KOPT-K1 (cell line): Measurements from ENCODE around the gene HRH3.
A peak's percentile ranks its signal among the peaks of the same experiment; 100 is the strongest.

ENCODE experiments used
- H3K27ac ChIP-seq: fragments of 200-600 bp; sonication (generic); 2 replicates; pipeline ENCODE4 v1.5.1; 2016; ENCODE audit warnings: antibody characterized with exemption, mild to moderate bottlenecking, low read depth, low read length; ENCODE audit not compliant: poor library complexity, severe bottlenecking
- H3K36me3 ChIP-seq: fragments of 200-600 bp; sonication (generic); 2 replicates; pipeline ENCODE4 v1.5.1; 2017; ENCODE audit warnings: antibody characterized with exemption, mild to moderate bottlenecking, low read length, moderate library complexity; ENCODE audit not compliant: insufficient read depth
- H3K9me3 ChIP-seq: fragments of 200-600 bp; sonication (generic); 2 replicates; pipeline ENCODE4 v1.5.1; 2017; ENCODE audit warnings: antibody characterized with exemption, low read length, mild to moderate bottlenecking; ENCODE audit not compliant: insufficient read depth, poor library complexity, severe bottlenecking

The HRH3 gene

GRCh38 chr20:62252342-62252966 lies 32.4 kb upstream of the HRH3 start:
- no peak overlapping the region for H3K27ac ChIP-seq

DNA sequence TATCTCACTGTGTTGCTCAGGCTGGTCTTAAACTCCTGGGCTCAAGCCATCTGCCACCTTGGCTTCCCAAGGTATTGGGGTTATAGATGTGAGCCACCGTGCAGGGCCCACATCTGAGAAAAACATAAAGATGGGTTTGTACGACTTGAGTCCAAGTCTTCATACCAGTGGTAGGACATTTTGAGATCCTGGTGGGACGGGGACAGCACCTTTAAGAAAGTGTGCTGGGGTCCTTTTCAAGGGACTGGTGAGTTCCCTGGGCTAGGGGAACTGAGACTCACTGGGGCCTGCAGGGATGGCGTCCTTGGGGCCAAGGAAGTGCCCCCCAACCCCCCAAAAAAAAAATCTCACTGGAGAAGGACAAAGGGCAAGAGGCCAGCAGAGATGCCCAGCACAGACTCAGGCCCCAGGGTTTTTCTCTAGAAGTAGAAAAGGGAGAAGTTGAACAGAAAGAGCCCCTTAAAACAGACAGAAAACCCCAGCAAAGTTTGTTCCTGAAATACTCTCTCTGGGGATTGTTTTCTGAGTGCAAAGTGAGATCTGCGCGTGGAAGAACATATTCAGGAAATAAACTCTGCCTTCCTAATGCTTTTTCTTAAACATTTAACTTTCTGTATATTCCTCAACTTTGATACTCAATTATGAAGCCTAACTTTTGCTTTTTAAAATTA lies 28.9 kb upstream of the HRH3 start:
- no peaks in the 10 kb centered on the region for H3K9me3 ChIP-seq

More at GRCh38 chr20:62252342-62252966, 32.4 kb upstream of the HRH3 start:
- no peaks in the 10 kb centered on the region for H3K36me3 ChIP-seq
- no peaks in the 10 kb centered on the region for H3K9me3 ChIP-seq

GRCh38 chr20:62246872-62247652 lies 27.0 kb upstream of the HRH3 start:
- H3K36me3 ChIP-seq = peaks cover 10% of the 10 kb centered on the region; the same call in 1 of the 2 replicates
- H3K9me3 ChIP-seq = no peaks in the 10 kb centered on the region
- H3K27ac ChIP-seq = no peak overlapping the region

More for the DNA sequence above, 28.9 kb upstream of the HRH3 start:
- Histone ChIP-seq H3K36me3 (no peaks in the 10 kb centered on the region; the same call in 1 of the 2 replicates), H3K27ac (no peak overlapping the region)

DNA sequence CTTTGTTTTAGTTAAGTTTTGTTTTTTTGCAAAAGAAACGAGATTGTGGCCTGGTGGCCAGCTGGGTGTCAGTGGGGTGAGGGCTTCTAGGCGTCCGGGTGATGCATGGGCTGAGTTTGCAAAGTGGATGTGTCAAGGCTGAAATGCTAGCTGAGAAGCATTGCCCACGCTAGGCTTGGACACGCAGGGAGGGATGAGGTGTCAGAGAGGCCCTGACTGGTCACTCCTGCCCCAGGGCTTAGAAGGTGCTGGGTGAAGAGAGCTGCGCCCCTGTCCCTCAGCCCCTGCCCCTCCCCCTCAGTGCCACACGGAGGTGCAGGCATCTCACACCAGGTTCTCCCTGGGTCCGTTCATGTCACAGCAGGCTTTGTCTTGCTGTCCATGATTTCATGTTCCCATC lies 26.4 kb upstream of the HRH3 start:
- H3K27ac ChIP-seq = no peak overlapping the region
- H3K9me3 ChIP-seq = no peaks in the 10 kb centered on the region
- peaks cover 10% of the 10 kb centered on the region; the same call in 1 of the 2 replicates for H3K36me3 ChIP-seq

DNA sequence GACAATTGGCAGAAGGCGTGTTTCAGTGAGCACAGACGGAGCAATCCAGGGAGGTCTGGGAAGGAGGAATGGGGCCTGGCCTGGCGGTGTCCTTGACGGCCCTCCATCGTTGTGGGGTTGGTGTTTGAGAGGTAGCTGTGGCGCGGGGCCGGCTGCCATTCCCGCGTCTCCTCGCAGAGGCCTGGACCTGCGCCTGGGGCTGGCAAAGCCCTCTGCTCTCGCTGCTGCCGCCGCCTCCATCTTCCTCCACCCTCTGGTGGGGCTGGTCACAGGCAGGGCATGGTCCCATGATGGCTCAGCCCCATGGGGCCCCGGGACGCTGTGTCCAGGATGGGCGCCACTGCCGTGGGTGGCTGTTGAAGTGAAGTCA lies 25.8 kb upstream of the HRH3 start:
- no peaks in the 10 kb centered on the region for H3K9me3 ChIP-seq

DNA sequence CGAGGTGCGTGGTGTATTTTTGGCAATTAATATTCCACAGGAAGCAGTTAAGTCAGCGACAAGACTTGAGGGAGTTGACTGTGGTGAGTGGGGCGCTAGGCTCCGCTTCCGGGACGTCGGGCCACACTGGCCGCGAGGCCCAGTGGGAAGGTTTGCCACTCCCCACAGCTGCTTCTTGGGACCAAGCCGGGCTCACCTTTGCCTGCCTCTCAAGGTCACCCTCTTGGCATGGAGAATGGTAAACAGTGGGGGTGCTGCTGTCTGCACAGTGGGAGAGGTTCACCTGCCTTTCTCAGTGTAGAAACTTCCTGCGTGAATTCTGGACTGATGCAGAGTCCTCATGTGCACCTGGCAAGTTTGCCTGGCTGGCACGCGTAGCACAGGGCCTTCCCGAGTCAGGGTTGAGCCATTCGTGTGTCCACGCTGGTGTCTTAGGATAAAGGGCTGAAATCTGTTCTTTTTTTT lies 24.6 kb upstream of the HRH3 start:
- H3K36me3 ChIP-seq = peaks cover 10% of the 10 kb centered on the region; the same call in 1 of the 2 replicates
- no peak overlapping the region for H3K27ac ChIP-seq

More for the DNA sequence above, 25.8 kb upstream of the HRH3 start:
- Histone ChIP-seq H3K27ac (no peak overlapping the region), H3K36me3 (peaks cover 10% of the 10 kb centered on the region; the same call in 1 of the 2 replicates)

GRCh38 chr20:62243906-62244515 lies 23.9 kb upstream of the HRH3 start:
- H3K9me3 ChIP-seq = no peaks in the 10 kb centered on the region
- no peak overlapping the region for H3K27ac ChIP-seq
- H3K36me3 ChIP-seq = peaks cover 10% of the 10 kb centered on the region; the same call in 1 of the 2 replicates

More for the DNA sequence above, 24.6 kb upstream of the HRH3 start:
- no peaks in the 10 kb centered on the region for H3K9me3 ChIP-seq

DNA sequence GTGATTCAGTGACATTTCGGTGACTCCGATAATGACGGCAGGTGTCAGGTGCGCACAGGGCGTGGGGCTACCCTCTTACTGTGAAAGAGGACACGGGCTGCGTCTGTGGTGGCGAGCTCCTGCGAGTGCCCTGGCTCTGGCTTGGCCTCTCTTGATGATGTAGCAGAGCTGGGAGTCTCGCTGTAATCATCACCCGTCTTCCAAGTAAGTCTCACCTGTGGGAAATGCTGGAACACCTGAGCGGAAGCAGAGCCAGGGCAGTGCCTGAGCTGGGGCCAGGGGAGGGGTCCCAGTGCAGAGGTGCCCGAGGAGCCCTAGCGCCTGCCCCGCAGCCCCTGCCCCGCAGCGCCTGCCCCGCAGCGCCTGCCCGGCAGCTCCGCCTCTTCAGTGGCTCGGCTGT lies 23.0 kb upstream of the HRH3 start:
- no peaks in the 10 kb centered on the region for H3K9me3 ChIP-seq
- H3K36me3 ChIP-seq = peaks cover 10% of the 10 kb centered on the region; the same call in 1 of the 2 replicates
- no peak overlapping the region for H3K27ac ChIP-seq

GRCh38 chr20:62242176-62242575 lies 22.1 kb upstream of the HRH3 start:
- H3K9me3 ChIP-seq = no peaks in the 10 kb centered on the region
- no peak overlapping the region for H3K27ac ChIP-seq
- H3K36me3 ChIP-seq = peaks cover 10% of the 10 kb centered on the region; the same call in 1 of the 2 replicates

- Histone ChIP-seq H3K27ac (no peak overlapping the region), H3K36me3 (peaks cover 10% of the 10 kb centered on the region; the same call in 1 of the 2 replicates), H3K9me3 (no peaks in the 10 kb centered on the region)
Observed at GRCh38 chr20:62241506-62241905, 21.4 kb upstream of the HRH3 start.

- Histone ChIP-seq H3K36me3 (peaks cover 10% of the 10 kb centered on the region; the same call in 1 of the 2 replicates), H3K9me3 (no peaks in the 10 kb centered on the region), H3K27ac (no peak overlapping the region)
Observed at GRCh38 chr20:62240020-62240685, 20.1 kb upstream of the HRH3 start.

- Histone ChIP-seq H3K9me3 (no peaks in the 10 kb centered on the region), H3K27ac (peak overlapping the region; percentile 27), H3K36me3 (peaks cover 10% of the 10 kb centered on the region; the same call in 1 of the 2 replicates)
Observed at GRCh38 chr20:62239278-62239879, 19.3 kb upstream of the HRH3 start.

GRCh38 chr20:62238569-62239277 lies 18.6 kb upstream of the HRH3 start:
- peaks cover 10% of the 10 kb centered on the region; the same call in 1 of the 2 replicates for H3K36me3 ChIP-seq

More at GRCh38 chr20:62238569-62239277, 18.6 kb upstream of the HRH3 start:
- Histone ChIP-seq H3K9me3 (no peaks in the 10 kb centered on the region), H3K27ac (peak overlapping the region; percentile 27)
